Activated T-cell treated with anti-CD3 and anti-CD28 coated beads, Interleukin-2, amount 50 U/mL, for 72 hours (primary cell): ENCODE data around the gene PLCH1. TPM values are rescaled to one million over a fixed set of nuclear protein-coding genes. Genes with fewer than 3 reads are reported as not detected.

Experiments
- ATAC-seq, 2 donors: fragments of 150-1000 bp; cut with Tn5 transposase; replicated peaks in 1 of 2; 2 replicates each; pipeline ENCODE4 v1.10.0; 2021; ENCODE audit warnings: moderate library complexity in 2 of 2, mild to moderate bottlenecking in 1 of 2
- DNase-seq, 2 donors: peaks; one replicate each; pipeline ENCODE4 v3.0.0; 2021 to 2022; ENCODE audit warnings: mixed read lengths in 1 of 2
- H3K27ac Mint-ChIP-seq: one replicate; pipeline ENCODE4 v1.8.0; 2022; ENCODE audit warnings: mild to moderate bottlenecking, moderate library complexity, mixed read lengths
- H3K27me3 Mint-ChIP-seq: one replicate; pipeline ENCODE4 v1.8.0; 2022; ENCODE audit warnings: low read depth, mixed read lengths
- H3K36me3 Mint-ChIP-seq, 2 donors: one replicate each; pipeline ENCODE4 v1.8.0; 2022; ENCODE audit warnings: mixed read lengths in 2 of 2, mild to moderate bottlenecking in 1 of 2; ENCODE audit not compliant: insufficient read depth in 2 of 2
- H3K4me1 Mint-ChIP-seq: one replicate; pipeline ENCODE4 v1.8.0; 2022; ENCODE audit warnings: low read depth, mixed read lengths
- H3K4me3 Mint-ChIP-seq, 2 donors: one replicate each; pipeline ENCODE4 v1.8.0; 2022; ENCODE audit warnings: mild to moderate bottlenecking in 2 of 2, mixed read lengths in 2 of 2, moderate library complexity in 2 of 2
- H3K9me3 Mint-ChIP-seq, 2 donors: one replicate each; pipeline ENCODE4 v1.8.0; 2022; ENCODE audit warnings: mixed read lengths in 2 of 2
- total RNA-seq, 2 donors: library from RNA; stranded (reverse); gene quantifications; one replicate each; pipeline ENCODE4 v1.2.3, GENCODE V29; 2022

The PLCH1 gene
- total RNA-seq, 2 donors from 2014 or later = 0.14 to 1.1 TPM

GRCh38 chr3:155741101-155741500 lies 3.8 kb downstream of the PLCH1 start:
- ATAC-seq = no peak
- no peak for DNase-seq
- Mint-ChIP-seq H3K27me3 (peaks cover 72% of the 10 kb centered on the region), H3K4me1 (peaks cover 11% of the 10 kb centered on the region), H3K9me3 (no peaks in the 10 kb centered on the region), H3K27ac (no peak overlapping the region), H3K36me3 (no peaks in the 10 kb centered on the region), H3K4me3 (no peak overlapping the region)

GRCh38 chr3:155739154-155739553 lies 5.7 kb downstream of the PLCH1 start:
- DNase-seq (no peak), ATAC-seq (no peak)
- Mint-ChIP-seq H3K9me3 (no peaks in the 10 kb centered on the region), H3K27me3 (peaks cover 55% of the 10 kb centered on the region), H3K36me3 (no peaks in the 10 kb centered on the region), H3K4me1 (no peaks in the 10 kb centered on the region), H3K27ac (no peak overlapping the region), H3K4me3 (no peak overlapping the region)

GRCh38 chr3:155738580-155739076 lies 6.2 kb downstream of the PLCH1 start:
- H3K27me3 Mint-ChIP-seq = peaks cover 55% of the 10 kb centered on the region
- ATAC-seq = no peak
- H3K27ac Mint-ChIP-seq = no peak overlapping the region
- no peaks in the 10 kb centered on the region for H3K36me3 Mint-ChIP-seq
- no peak overlapping the region for H3K4me3 Mint-ChIP-seq
- H3K9me3 Mint-ChIP-seq = no peaks in the 10 kb centered on the region
- no peaks in the 10 kb centered on the region for H3K4me1 Mint-ChIP-seq
- no peak for DNase-seq

- Mint-ChIP-seq H3K4me3 (no peak overlapping the region), H3K27me3 (peaks cover 50% of the 10 kb centered on the region), H3K36me3 (no peaks in the 10 kb centered on the region), H3K4me1 (no peaks in the 10 kb centered on the region), H3K27ac (no peak overlapping the region), H3K9me3 (no peaks in the 10 kb centered on the region)
- no peak for DNase-seq
- ATAC-seq = no peak
Measured at GRCh38 chr3:155737844-155738460, 6.9 kb downstream of the PLCH1 start.

- ATAC-seq (no peak), DNase-seq (no peak)
- no peaks in the 10 kb centered on the region for H3K36me3 Mint-ChIP-seq
- H3K9me3 Mint-ChIP-seq = no peaks in the 10 kb centered on the region
- no peaks in the 10 kb centered on the region for H3K4me1 Mint-ChIP-seq
- H3K27me3 Mint-ChIP-seq = peaks cover 43% of the 10 kb centered on the region
- H3K4me3 Mint-ChIP-seq = no peak overlapping the region
- no peak overlapping the region for H3K27ac Mint-ChIP-seq
Measured at GRCh38 chr3:155736381-155736780, 8.5 kb downstream of the PLCH1 start.

GRCh38 chr3:155730843-155731242 lies 14.0 kb downstream of the PLCH1 start:
- Mint-ChIP-seq H3K27me3 (peaks cover 7% of the 10 kb centered on the region), H3K9me3 (peaks cover 0 to 1% of the 10 kb centered on the region in 2 donors), H3K36me3 (no peaks in the 10 kb centered on the region), H3K27ac (no peak overlapping the region), H3K4me1 (no peaks in the 10 kb centered on the region), H3K4me3 (no peak overlapping the region)
- ATAC-seq (no peak), DNase-seq (no peak)

- Mint-ChIP-seq H3K9me3 (peaks cover 0 to 1% of the 10 kb centered on the region in 2 donors), H3K4me3 (no peak overlapping the region), H3K4me1 (no peaks in the 10 kb centered on the region), H3K27me3 (peaks cover 7% of the 10 kb centered on the region), H3K36me3 (no peaks in the 10 kb centered on the region), H3K27ac (no peak overlapping the region)
- DNase-seq = no peak
- no peak for ATAC-seq
Measured at GRCh38 chr3:155727836-155728235, 17.0 kb downstream of the PLCH1 start.

GRCh38 chr3:155714295-155714718 lies 30.6 kb downstream of the PLCH1 start:
- H3K4me3 Mint-ChIP-seq = no peak overlapping the region
- no peak for DNase-seq
- ATAC-seq = no peak
- H3K36me3 Mint-ChIP-seq = peaks cover 2% of the 10 kb centered on the region in 2 donors
- no peaks in the 10 kb centered on the region for H3K27me3 Mint-ChIP-seq
- peaks cover 7 to 8% of the 10 kb centered on the region in 2 donors for H3K9me3 Mint-ChIP-seq
- no peak overlapping the region for H3K27ac Mint-ChIP-seq
- no peaks in the 10 kb centered on the region for H3K4me1 Mint-ChIP-seq

GRCh38 chr3:155712008-155712407 lies 32.9 kb downstream of the PLCH1 start:
- Mint-ChIP-seq H3K9me3 (no peaks in the 10 kb centered on the region), H3K4me3 (no peak overlapping the region), H3K36me3 (no peaks in the 10 kb centered on the region), H3K27me3 (no peaks in the 10 kb centered on the region), H3K4me1 (no peaks in the 10 kb centered on the region), H3K27ac (no peak overlapping the region)
- DNase-seq (no peak), ATAC-seq (no peak)

GRCh38 chr3:155704771-155705559 lies 39.9 kb downstream of the PLCH1 start:
- H3K4me1 Mint-ChIP-seq = no peaks in the 10 kb centered on the region
- H3K36me3 Mint-ChIP-seq = no peaks in the 10 kb centered on the region
- no peaks in the 10 kb centered on the region for H3K27me3 Mint-ChIP-seq
- no peaks in the 10 kb centered on the region for H3K9me3 Mint-ChIP-seq
- no peak overlapping the region for H3K27ac Mint-ChIP-seq
- ATAC-seq = no peak
- H3K4me3 Mint-ChIP-seq = no peak overlapping the region
- no peak for DNase-seq

GRCh38 chr3:155704061-155704460 lies 40.8 kb downstream of the PLCH1 start:
- Mint-ChIP-seq H3K9me3 (no peaks in the 10 kb centered on the region), H3K36me3 (no peaks in the 10 kb centered on the region), H3K4me1 (no peaks in the 10 kb centered on the region), H3K27ac (no peak overlapping the region), H3K27me3 (no peaks in the 10 kb centered on the region), H3K4me3 (no peak overlapping the region)
- ATAC-seq = no peak
- no peak for DNase-seq

- no peaks in the 10 kb centered on the region for H3K36me3 Mint-ChIP-seq
- H3K27ac Mint-ChIP-seq = no peak overlapping the region
Measured at GRCh38 chr3:155702745-155703591, 41.9 kb downstream of the PLCH1 start.

GRCh38 chr3:155701882-155702465 lies 42.9 kb downstream of the PLCH1 start:
- Mint-ChIP-seq H3K27me3 (no peaks in the 10 kb centered on the region), H3K4me3 (no peak overlapping the region), H3K4me1 (no peaks in the 10 kb centered on the region), H3K36me3 (no peaks in the 10 kb centered on the region), H3K9me3 (no peaks in the 10 kb centered on the region), H3K27ac (no peak overlapping the region)
- no peak for DNase-seq
- ATAC-seq = peak in 1 of 2 donors; percentile 39

More at GRCh38 chr3:155702745-155703591, 41.9 kb downstream of the PLCH1 start:
- Mint-ChIP-seq H3K4me3 (no peak overlapping the region), H3K27me3 (no peaks in the 10 kb centered on the region), H3K4me1 (no peaks in the 10 kb centered on the region), H3K9me3 (no peaks in the 10 kb centered on the region)
- ATAC-seq = no peak
- no peak for DNase-seq
